ENCODE results near the gene SNX2.

SNX2 gene

DNA sequence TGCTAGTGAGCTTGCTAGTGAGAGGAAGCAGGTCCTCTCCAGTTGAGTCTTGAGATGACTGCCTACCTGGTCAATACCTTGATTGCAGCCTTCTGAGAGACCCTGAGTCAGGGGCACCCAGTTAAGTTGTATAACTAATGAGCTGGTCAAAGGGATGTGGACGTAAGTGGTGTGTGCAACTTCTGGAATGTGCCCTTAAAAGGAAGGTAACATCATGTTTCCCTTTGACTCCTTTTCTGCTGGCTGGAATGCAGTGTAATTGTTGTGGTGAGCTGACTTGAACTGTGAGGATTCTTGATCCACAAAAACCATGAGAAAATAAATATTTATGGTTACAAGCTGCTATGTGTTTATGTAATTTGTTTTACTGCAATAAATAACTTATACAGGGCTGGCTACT is 2.4 kb upstream of the SNX2 start:
- peak; percentile 58 for DNase-seq (ENCODE audit: low read depth)

DNA sequence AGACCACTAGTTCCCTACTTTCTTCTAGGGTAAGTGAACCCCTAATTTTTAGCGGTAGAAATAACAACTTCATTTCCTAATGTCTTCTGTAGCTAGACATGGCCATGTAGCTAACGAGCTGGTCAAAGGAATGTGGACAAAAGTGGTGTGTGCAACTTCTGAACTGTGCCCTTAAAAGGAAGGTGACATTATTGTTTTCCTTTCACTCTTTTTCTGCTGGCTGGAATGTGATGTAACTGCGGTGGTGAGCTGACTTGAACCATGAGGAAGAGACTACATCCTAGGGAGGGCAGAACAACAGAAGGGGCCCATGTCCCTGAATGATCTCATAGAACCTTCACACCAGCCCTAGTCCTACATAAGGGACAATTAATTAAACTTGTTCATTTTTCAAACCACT is 1.3 kb upstream of the SNX2 start:
- no peak for DNase-seq (ENCODE audit: low read depth)

DNA sequence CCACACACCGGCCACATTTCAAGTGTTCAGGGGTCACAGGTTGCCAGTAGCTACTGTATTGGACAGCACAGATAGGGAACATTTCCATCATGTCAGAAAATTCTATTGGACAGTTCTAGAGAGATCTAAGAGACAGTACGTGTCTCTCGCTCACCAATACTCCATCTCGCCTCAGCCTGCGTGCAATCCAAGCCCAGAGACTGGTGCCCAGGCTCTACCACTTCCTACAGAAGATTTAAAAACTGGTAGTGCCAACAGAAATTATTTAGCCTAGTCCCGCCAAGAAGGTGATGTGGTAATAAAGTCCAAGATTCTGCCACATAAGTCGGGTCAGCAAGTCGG is 390 bp upstream of the SNX2 start:
- no peak for DNase-seq (ENCODE audit: low read depth)

GRCh38 chr5:122775550-122776542 is 966 bp downstream of the SNX2 start:
- DNase-seq (ENCODE audit: low read depth): peak; percentile 19

DNA sequence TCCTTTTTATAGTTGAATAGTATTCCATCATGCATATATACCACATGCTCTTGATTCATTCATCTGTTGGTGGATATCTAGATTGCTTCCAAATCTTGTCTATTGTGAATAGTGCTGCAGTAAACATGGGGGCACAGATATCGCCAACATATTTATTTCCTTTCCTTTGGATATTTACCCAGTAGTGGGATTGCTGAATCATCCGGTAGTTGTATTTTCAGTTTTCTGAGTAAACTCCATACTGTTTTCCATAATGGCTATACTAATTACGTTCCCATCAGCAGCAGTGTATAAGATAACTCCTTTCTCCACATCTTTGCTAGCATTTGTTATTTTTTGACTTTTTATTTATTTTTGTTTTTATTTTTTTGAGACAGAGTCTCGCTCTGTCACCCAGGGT is 3.3 kb downstream of the SNX2 start:
- no peak for DNase-seq (ENCODE audit: low read depth)

GRCh38 chr5:122779451-122779850 is 4.6 kb downstream of the SNX2 start:
- peak; percentile 25 for DNase-seq (ENCODE audit: low read depth)

- no peak for DNase-seq (ENCODE audit: low read depth)
These were observed 5.4 kb downstream of the SNX2 start for GRCh38 chr5:122780296-122780695.

DNA sequence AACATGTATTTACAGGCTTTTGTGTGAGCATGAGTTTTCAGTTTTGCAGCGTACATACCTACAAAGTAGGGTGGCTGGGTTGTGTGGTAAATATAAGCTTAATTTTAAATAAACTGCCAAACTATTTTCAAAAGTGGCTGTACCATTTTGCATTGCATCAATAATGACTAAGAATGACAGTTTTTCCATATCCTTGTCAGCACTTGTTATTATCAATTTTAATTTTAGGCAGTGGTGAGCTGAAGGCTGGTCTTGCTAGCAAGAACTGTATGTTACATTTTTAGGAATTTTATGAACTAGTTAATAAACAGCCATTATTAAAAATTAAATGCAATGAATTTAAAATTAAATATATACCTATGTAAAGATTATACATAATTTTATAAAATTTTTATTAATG is 6.6 kb downstream of the SNX2 start:
- no peak for DNase-seq (ENCODE audit: low read depth)

GRCh38 chr5:122785294-122785693 is 10.4 kb downstream of the SNX2 start:
- no peak for DNase-seq (ENCODE audit: low read depth)

DNA sequence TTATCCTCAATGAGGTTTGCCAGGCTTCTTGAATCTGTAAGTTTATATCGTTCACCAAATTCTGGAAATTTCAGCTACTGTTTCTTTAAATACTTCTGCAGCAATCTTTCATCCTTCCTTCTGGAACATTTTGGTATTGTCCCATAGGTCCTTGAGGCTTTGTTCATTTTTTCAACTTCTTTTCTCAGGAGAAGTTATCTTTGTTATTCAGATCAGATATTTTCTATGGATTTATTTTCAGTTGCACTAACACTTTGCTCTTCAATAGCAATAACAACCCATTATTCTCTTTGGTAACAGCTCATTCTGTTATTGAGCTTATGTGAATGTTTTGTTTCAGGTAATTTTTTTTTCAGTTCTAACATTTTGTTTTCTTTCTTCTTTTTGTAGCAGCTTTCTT is 13.5 kb downstream of the SNX2 start:
- DNase-seq (ENCODE audit: low read depth): no peak

GRCh38 chr5:122788996-122789395 is 14.1 kb downstream of the SNX2 start:
- no peak for DNase-seq (ENCODE audit: low read depth)

DNA sequence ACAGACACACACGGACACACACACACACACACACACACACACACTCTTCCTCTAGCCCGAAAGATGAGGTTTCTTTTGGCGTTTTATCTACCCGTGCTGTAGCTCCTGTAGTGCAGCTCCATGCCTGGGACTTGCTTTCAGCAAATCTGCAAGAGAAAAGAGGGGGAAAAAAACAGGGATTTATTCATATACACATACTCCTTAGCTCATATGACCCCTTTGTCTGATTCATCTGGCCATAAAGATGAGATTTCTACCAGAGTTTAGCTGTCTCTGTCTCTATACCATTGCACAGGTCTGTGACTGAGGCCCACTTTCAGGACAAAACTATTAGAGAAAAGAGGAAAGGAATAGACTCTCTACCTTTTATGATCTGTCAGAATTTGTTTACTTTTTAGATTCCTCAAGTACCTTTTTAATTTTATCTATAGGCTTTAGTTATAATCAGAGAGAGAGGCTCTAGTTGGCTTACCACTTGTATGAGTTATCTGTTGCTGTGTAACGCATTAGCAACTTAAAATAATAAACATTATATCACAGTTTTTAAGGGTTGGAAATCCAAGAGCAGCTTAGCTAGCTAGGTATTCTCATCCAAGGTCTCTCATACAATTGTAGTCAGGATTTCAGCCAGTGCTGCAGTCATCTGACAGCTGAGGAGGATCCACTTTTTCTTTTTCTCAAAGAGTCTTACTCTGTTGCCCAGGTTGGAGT is 14.7 kb downstream of the SNX2 start:
- DNase-seq (ENCODE audit: low read depth): no peak

GRCh38 chr5:122790354-122791103 is 15.6 kb downstream of the SNX2 start:
- DNase-seq (ENCODE audit: low read depth): no peak

GRCh38 chr5:122805481-122805880 is 30.6 kb downstream of the SNX2 start:
- peak; percentile 78 for DNase-seq (ENCODE audit: low read depth)

DNA sequence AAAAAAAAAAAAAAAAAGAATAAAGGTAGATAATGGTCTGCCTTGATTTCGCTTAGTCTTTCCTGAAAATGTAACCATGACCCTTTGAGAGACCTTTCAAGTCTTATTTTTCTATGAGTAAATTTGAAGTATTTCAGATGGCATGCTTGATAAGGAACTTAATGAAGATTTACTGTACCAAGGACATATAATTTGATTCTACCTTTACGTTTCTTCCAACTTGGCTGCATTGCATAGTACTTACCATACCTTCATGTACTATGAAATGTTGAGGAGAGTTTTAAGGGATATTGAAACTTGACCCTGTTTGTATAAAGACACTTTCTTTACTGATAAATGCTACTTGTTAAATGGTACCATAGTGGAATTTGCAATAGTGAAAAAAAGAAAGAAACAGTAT is 35.5 kb downstream of the SNX2 start:
- DNase-seq (ENCODE audit: low read depth): no peak

- no peak for DNase-seq (ENCODE audit: low read depth)
These were observed 40.4 kb downstream of the SNX2 start for GRCh38 chr5:122815218-122815767.

DNA sequence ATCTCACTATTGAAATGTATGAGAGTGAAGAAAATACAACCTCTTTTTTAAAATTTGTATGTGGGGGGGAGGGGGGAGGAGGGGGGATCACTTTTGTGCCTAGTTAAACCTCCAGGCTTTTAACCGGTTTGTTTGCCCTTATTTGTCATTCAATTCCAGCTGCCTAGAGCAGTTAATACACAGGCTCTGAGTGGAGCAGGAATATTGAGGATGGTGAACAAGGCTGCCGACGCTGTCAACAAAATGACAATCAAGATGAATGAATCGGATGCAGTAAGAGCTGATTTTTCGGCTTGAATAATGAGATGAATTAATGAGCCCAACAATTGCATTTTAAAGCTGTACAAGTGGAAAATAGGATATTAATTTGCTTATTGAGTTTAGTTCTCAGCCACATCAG is 41.9 kb downstream of the SNX2 start:
- DNase-seq (ENCODE audit: low read depth): no peak

DNA sequence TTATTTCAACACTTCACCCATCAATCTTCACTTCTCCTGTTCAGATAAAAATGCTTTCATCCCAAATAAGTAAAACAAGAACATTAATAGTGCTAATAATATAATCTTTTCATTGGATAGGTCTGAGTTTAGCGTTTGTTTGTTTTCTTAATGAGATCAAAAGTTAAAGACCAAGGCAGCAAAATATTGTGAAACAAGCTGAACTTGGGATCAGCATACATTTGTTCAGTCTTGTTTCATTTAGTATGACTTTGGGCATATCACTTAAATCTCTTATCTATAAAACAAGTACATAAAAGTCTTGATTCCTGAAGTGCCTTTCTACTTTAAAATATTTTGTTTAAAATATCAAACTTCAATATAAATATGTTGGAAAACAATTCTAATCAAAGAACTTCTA is 57.1 kb downstream of the SNX2 start:
- no peak for DNase-seq (ENCODE audit: low read depth)

DNA sequence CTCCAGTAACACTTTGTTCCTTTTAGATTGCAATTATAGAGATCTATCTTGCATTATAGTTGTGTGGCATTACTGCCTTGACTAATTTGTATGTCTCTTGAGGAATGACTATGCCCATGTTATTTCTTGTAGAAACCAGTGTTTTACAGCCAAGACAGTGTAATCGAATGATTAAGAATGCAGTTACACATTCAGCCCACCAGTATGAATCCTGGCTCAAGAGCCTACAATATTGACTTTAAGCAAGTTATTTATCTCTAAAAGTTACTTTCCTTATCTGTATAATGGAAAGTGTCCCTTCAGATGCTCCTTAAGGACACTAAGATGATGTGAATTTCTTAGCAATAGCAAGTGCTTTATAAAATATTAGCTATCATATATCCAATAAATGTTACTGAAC is 60.8 kb downstream of the SNX2 start:
- no peak for DNase-seq (ENCODE audit: low read depth)

- no peak for DNase-seq (ENCODE audit: low read depth)
These were observed 62.1 kb downstream of the SNX2 start for GRCh38 chr5:122836947-122837346.

DNA sequence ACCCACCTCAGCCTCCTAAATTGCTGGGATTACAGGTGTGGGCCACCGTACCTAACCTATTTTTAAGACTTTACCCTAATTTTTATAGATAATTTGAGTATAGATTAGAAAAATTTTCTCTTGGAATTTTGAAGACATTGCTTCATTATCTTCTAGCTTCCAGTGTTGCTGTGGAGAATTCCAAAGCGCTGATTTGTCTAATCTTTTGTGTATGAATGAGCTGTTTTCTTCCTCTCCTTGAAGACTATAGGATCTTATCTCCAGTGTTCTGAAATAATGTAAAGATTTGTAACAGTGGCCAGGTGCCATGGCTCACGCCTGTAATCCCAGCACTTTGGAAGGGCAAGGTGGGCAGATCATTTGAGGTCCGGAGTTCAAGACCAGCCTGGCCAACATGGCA is 64.9 kb downstream of the SNX2 start:
- DNase-seq (ENCODE audit: low read depth): peak; percentile 21

DNA sequence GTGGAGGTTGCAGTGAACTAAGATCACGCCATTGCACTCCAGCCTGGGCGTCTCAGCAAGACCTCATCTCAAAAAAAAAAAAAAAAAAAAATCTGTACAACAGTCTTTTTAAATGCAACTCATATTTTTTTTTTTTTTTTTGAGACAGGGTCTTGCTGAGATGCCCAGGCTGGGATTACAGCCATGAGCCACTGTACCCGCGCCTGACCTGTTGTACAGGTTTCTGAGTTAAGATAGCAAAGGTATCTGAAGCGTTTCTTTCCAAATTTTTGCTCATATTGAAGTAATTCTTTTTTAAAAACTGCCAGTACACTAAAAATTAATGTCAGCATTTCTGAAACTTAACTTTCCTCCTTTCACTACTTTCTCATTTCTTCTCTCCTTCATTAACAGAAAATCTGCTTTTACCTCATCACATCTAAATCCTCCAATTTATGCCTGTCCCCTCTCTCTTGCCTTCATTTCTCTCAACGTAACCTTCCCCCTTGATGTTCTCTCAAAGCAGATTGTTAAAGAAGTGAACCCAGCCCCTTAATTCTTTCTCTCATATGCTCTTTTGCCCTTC is 67.2 kb downstream of the SNX2 start:
- no peak for DNase-seq (ENCODE audit: low read depth)

Measured in amniotic epithelial cell (primary cell).